IPS DF 19.7 (cell line): Measurements from ENCODE around the gene PGM2.
"Not testable (repeated sequence)": the region's sequence is repeated elsewhere in the genome, so short reads cannot be mapped to it uniquely, and the experiment has no call there.

ENCODE experiments used
- DNase-seq: peaks from one replicate; pipeline ENCODE4 v3.0.0-alpha.2; 2013; ENCODE audit warnings: low read depth, low spot score

Gene PGM2

GRCh38 chr4:37816719-37817118 is 9.8 kb upstream of the PGM2 start:
- no peak for DNase-seq

- no peak for DNase-seq
These were observed 7.7 kb upstream of the PGM2 start for GRCh38 chr4:37818752-37819151.

- not testable (repeated sequence) for DNase-seq
These were observed 6.0 kb upstream of the PGM2 start for GRCh38 chr4:37820458-37820857.

GRCh38 chr4:37821953-37822605 is 4.4 kb upstream of the PGM2 start:
- no peak for DNase-seq

- DNase-seq, result not testable (repeated sequence)
These were observed 985 bp upstream of the PGM2 start for GRCh38 chr4:37825501-37825900.

- DNase-seq, result no peak
These were observed 555 bp upstream of the PGM2 start for GRCh38 chr4:37825968-37826294.

GRCh38 chr4:37827030-37827685 is 672 bp downstream of the PGM2 start:
- no peak for DNase-seq

GRCh38 chr4:37827802-37828321 is 1.4 kb downstream of the PGM2 start:
- no peak for DNase-seq

- no peak for DNase-seq
These were observed 2.4 kb downstream of the PGM2 start for GRCh38 chr4:37828843-37829242.

- no peak for DNase-seq
These were observed 4.2 kb downstream of the PGM2 start for GRCh38 chr4:37830640-37831039.

GRCh38 chr4:37835031-37835430 is 8.5 kb downstream of the PGM2 start:
- no peak for DNase-seq

- no peak for DNase-seq
These were observed 9.3 kb downstream of the PGM2 start for GRCh38 chr4:37835806-37836205.

GRCh38 chr4:37836274-37836673 is 9.8 kb downstream of the PGM2 start:
- DNase-seq, result no peak

- no peak for DNase-seq
These were observed 10.5 kb downstream of the PGM2 start for GRCh38 chr4:37836838-37837440.

- DNase-seq, result no peak
These were observed 11.0 kb downstream of the PGM2 start for GRCh38 chr4:37837446-37837845.

GRCh38 chr4:37839426-37839825 is 12.9 kb downstream of the PGM2 start:
- DNase-seq, result no peak

- no peak for DNase-seq
These were observed 17.7 kb downstream of the PGM2 start for GRCh38 chr4:37844204-37844603.

GRCh38 chr4:37845201-37845600 is 18.7 kb downstream of the PGM2 start:
- no peak for DNase-seq

GRCh38 chr4:37847311-37847884 is 20.9 kb downstream of the PGM2 start:
- DNase-seq, result no peak

- DNase-seq, result no peak
These were observed 25.9 kb downstream of the PGM2 start for GRCh38 chr4:37852376-37852775.

GRCh38 chr4:37858112-37858511 is 31.6 kb downstream of the PGM2 start:
- no peak for DNase-seq

GRCh38 chr4:37858872-37859271 is 32.4 kb downstream of the PGM2 start:
- DNase-seq, result no peak

GRCh38 chr4:37860266-37860665 is 33.8 kb downstream of the PGM2 start:
- no peak for DNase-seq
